ENCODE measurements around the gene NOP56. TPM values are rescaled to one million over a fixed set of nuclear protein-coding genes. Genes with fewer than 3 reads are reported as not detected.

Gene NOP56
- 243 TPM in 2 replicates for total RNA-seq

DNA sequence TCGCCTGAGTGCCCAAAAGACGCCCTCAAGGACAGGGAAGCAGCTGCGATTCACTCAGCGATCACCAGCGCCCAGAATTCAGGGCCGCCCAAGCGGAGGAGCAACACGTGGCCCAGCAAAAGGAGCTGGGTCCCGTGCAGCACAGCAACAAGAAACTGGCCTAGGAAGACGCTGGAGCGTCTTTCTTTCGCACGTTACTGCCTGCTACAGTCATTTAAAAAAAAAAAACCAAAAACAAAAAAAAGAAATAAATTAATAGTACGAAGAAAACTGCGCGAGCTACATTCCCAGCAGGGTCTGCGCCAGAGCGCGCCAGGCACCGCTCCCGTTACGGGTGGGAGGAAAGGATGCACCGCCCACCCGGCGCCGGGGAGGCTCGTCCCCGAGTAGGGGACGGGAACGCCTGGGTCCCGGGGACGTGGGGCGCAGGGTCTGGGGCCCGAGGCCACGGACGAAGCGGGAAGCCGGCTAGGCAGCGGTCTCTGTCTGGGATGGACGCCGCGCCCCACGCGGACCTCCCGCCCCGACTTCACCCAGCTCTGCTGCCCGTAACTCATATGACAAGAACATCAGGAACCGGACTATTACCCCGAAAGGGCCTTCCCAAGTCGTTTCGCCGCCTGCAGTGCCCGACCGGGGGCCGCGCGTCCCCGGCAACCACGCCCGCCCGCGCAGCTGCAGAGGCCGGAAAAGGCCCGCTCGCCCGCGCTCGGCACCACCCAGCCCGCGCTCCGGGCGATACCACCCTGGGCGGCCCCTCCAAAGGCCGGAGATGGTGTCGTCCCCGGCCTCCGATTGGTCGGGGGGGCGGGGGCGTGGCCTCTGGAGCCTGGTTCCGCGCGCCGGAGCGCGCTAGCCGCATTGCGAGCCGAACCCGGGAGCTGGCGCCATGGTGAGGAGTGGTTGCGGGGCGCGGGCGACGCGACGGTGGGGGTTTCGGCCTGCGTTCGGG lies at the start of gene NOP56:
Gene NOP56 (plus strand): TSS at position 861 of the 952 bp plus-strand sequence. CDS start 29 bp downstream, at position 890.

GRCh38 chr20:2663887-2664719 lies 11.7 kb downstream of the NOP56 start, which contains the start of gene IDH3B:
Gene IDH3B, minus strand, starts transcription at chr20:2664216. Its CDS starts 28 bp downstream, at chr20:2664188.

DNA sequence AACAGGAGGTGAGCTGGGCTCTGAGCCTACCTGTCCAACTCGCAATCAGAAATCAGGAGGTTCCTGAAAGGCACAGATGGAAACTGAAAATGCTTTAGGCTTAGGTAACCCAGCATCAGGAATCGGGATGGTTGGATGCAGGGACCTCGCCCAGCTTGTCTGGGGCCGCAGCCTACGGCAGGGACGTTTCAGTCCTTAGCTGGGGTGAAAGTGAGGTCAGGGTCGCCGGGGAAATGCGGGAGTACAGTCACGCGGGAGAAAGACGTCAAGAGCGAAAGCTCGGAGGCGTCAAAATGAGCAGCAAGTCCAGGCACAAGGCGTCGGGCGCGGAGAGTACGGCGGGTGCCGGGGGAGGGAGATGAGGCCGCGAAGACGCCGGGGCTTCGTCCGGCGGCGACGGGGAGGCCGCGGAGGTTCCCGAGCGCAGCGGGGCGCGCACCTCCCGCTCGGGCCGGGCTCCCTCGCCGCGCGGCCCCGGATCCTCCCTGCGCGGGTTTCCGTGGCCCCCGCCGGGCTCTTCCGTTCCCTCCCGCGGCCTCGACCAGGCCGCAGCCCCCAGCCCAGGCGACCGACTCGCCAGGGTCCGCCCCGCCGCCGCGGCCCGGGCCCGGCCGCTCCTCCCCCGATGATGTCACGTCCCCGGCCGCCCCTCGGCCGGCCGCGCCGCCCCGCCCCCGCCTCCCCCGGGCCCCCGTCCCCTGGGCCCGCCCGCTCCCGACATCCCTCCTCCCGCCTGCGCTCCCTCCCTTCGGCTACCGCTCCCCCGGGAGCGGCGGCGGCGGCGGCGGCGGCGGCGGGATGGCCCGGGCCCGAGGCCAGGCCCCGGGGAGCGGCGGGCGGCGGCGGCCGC lies 39.8 kb downstream of the NOP56 start, which contains the start of gene EBF4:
Gene EBF4 (plus strand): TSS at position 745 of the 850 bp plus-strand sequence. CDS start 866 bp downstream, outside the sequence.

Other genes starting within 250 kb of the NOP56 start
- 176 and 225 TPM in 2 replicates for gene SNRPB, start 181.8 kb upstream of the NOP56 start, total RNA-seq
- 10.3 and 13.5 TPM in 2 replicates for gene ZNF343, start 143.7 kb upstream of the NOP56 start, total RNA-seq
- not detected in 2 replicates for gene TMC2, start 116.1 kb upstream of the NOP56 start, total RNA-seq
- 108 and 134 TPM in 2 replicates for gene IDH3B, start 11.6 kb downstream of the NOP56 start, total RNA-seq
- gene EBF4, start 40.1 kb downstream of the NOP56 start, total RNA-seq: 0.99 and 2.9 TPM in 2 replicates
- 0.09 TPM in 1 of 2 replicates, not detected in the other for gene CPXM1, start 148.0 kb downstream of the NOP56 start, total RNA-seq
- not detected in 2 replicates for gene C20orf141, start 162.4 kb downstream of the NOP56 start, total RNA-seq
- not detected in 2 replicates for gene TMEM239, start 163.7 kb downstream of the NOP56 start, total RNA-seq
- gene PCED1A, start 188.0 kb downstream of the NOP56 start, total RNA-seq: 9.4 and 19.0 TPM in 2 replicates
- gene VPS16, start 188.1 kb downstream of the NOP56 start, total RNA-seq: 46.4 and 70.4 TPM in 2 replicates
- gene PTPRA, start 220.8 kb downstream of the NOP56 start, total RNA-seq: 20.6 and 28.1 TPM in 2 replicates